ENCODE measurements around the gene PHC3.

- TF ChIP-seq EZH2 (IDR thresholded peaks at IDR 0.05; ENCODE audit: low read length, missing control alignments): no peak
- no peak for TF ChIP-seq CTCF (conservative IDR thresholded peaks at IDR 0.05 in 1 of 2, IDR thresholded peaks at IDR 0.05 in 1 of 2; ENCODE audit: low read depth in 1 of 2, low read length in 2 of 2)
Observed at GRCh38 chr3:170090601-170090981, 90.9 kb downstream of the PHC3 start.
